Fibroblast of gingiva (primary cell): ENCODE measurements around the gene PPARD.

Experiments used
- DNase-seq: peaks from one replicate; pipeline ENCODE4 v3.0.0-alpha.2; 2011; ENCODE audit warnings: low read depth

The PPARD gene

GRCh38 chr6:35470663-35471120 is 128.3 kb downstream of the PPARD start:
- no peak for DNase-seq

GRCh38 chr6:35471836-35472345 is 129.5 kb downstream of the PPARD start:
- DNase-seq, result no peak

DNA sequence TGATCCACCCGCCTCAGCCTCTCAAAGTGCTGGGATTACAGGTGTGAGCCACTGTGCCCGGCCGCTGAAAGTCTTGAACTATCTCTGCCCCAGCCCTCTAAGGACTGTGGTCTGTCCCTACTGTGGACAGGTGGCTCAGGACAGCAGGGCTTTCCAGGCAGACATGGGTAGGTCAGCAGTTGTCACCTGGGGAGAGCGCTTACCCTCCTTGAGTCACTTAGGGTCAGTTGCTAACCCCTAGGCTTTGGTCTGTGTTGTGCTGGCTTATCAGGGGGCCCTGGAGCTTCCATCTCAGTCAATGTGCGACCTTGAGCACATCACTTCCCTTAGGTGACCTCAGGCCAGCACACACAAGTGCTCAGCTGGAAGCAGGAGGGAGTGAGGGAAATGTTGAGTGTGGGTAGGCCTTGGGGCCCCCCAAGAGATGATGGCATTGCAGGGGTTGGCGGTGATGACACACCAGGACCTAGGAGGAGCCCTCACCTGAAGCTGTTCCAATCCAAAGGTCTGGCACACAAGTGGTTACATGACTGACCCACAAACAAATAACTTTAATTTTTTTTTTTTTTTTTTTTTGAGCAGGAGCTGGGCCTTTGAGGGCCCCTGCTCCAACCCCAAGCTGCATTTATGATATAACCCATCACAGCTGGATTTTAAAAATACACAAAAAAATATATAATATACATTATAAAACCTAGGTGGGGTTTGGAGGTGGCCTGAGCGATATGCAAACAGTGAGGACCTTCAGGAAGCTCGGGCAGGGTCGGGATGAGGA is 130.9 kb downstream of the PPARD start:
- DNase-seq, result no peak

- no peak for DNase-seq
Observed at GRCh38 chr6:35473850-35474130, 131.4 kb downstream of the PPARD start.

DNA sequence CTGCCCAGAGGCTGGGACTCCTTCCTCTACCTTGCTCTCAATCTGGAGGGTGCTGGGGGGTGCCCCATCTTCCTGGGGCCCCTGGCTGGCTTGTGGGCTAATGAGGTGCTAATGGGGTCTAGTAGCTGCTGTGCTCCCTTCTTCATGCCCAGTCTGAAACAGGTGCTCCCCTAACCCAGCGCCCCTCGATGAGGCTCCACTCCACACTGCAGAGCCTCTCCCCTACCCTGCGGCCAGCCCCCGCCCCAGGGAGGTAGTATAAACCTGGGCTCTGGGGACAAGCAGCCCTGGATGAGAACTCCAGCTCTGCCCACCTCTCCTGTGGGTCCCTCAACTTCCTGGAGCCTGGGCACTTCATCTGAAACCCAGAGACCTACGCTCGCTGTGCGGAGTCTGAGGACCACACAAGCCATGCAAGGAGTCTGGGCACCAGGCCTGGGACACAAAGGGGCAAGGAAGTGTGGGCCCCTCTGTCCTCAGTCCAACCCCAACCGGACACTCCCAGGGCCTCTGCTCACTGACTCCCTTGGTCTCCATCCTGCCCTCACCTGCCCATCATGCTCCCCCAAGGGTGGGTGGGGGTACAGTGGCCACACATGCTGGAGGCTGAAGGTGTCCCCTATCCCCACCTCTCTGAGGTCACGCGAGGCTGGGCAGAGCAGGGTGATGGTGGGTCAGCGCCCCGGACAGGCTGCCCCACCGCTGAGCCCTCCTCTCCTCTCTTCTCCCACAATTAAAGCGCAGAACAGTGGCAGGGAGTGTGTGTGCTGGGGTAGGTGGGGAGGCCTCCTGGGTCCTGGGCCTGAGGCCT is 132.0 kb downstream of the PPARD start:
- DNase-seq, result no peak

- DNase-seq, result no peak
Observed at GRCh38 chr6:35474942-35475570, 132.7 kb downstream of the PPARD start.

GRCh38 chr6:35475573-35475972 is 133.2 kb downstream of the PPARD start:
- DNase-seq, result no peak

DNA sequence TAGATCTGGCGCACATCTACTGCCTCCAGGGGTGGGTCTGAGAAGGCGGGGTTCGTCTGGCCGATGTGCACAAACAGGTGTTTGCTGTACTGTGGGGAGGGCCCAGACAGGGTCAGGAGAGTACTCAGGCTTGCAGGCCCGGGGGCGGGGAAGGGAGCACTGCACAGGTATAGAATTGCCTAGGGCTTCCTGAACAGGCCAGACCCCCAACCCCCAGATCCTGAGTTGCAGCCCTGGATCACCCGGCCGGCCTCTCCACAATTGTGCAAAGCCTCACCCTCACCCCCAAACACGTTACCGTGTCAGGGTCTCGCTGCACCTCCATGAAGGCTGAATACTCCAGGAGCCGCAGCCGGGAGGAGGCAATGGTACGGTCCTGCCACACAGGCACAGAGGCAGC is 133.6 kb downstream of the PPARD start:
- DNase-seq, result no peak

DNA sequence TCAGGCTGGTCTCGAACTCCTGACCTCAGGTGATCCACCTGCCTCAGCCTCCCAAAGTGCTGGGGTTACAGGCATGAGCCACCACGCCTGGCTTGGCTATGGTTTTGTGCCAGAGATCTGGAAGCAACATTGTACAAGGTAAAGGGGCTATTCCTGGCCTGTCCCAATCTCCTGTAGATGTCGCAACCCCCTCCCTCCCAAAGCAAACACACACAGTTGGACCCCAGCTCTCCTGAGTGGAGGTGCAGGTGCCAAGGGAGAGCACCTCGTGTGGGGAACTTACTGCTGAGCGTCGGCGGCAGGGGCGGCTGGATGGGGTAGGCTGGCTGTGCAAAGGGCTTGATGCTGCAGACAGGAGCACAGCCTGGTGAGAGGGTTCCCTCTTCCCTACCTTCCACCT is 134.7 kb downstream of the PPARD start:
- no peak for DNase-seq
